ENCODE results near the gene ZDHHC8.

The ZDHHC8 gene

DNA sequence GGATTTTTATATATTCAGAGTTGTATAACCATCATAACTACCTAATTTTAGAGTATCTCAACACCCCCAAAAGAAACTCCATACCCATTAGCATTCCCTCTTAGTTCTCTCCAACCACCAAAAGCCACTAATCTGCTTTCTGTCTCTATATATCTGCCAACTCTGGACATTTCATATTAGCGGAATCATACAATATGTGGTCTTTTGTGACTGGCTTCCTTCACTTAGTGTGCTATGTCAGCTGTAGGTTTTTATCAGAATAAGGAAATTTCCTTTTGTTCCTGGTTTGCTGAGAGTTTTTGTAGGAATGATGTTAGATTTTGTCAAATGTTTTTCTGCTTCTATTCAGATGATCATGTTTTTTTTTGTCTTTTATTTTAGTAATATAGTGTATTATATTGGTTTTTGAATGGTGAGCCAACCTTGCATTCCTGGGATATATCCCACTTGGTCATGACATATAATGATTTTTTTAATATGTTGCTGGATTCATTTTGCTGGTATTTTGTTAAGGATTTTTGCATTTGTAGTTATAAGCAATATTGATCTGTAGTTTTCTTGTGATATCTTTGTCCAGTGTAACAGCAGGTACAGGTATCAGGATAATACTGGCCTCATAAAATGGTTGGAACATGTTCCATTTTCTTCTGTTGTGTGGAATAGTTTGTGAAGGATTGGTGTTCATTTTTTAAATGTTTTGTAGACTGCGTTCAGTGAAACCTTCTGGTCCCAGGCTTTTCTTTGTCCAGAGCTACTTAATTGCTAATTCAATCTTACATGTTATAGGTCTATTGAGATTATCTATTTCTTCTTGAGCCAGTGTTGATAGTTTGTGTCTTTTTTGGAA lies 34.8 kb upstream of the ZDHHC8 start:
- DNase-seq = no peak

- DNase-seq = no peak
Measured at GRCh38 chr22:20099099-20099711, 32.4 kb upstream of the ZDHHC8 start.

- DNase-seq = no peak
Measured at GRCh38 chr22:20101638-20102037, 30.0 kb upstream of the ZDHHC8 start.

- no peak for DNase-seq
Measured at GRCh38 chr22:20102203-20102780, 29.3 kb upstream of the ZDHHC8 start.

DNA sequence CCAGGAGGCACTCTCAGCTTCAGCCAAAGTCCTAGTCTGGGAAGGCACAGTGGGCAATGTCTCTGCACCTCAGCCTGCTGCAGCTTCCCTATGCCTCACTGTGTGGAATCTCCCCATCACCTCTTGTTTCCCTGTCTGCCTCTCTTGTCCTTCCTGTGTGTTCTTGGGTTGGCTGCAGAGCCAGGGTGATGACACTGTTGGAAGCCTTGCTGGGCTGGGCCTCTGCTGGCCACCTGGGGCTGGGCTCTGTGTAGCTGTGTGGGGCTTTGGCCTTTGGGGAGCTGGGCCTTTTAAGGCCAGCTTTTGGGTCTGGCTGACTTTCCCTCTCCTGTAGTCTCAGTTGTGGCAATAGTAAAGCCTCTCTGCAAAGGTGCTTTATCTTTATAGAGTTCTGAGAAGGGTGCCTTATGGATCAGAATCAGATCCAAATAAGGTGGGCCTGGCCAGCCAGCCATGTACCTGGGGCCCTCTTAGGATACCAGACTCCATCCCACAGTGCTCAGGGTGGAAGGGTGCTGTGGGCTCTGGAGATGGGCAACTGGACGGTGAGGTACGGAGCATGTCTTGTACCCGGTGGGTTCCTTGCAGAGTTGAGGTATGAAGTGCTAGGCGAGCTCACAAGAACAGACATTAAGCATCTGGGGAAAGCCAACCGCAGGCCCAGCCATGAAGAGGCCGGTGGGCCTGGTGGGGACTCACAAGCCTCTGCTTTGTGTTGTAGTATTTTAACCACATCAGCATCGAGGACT lies 26.0 kb upstream of the ZDHHC8 start:
- no peak for DNase-seq

DNA sequence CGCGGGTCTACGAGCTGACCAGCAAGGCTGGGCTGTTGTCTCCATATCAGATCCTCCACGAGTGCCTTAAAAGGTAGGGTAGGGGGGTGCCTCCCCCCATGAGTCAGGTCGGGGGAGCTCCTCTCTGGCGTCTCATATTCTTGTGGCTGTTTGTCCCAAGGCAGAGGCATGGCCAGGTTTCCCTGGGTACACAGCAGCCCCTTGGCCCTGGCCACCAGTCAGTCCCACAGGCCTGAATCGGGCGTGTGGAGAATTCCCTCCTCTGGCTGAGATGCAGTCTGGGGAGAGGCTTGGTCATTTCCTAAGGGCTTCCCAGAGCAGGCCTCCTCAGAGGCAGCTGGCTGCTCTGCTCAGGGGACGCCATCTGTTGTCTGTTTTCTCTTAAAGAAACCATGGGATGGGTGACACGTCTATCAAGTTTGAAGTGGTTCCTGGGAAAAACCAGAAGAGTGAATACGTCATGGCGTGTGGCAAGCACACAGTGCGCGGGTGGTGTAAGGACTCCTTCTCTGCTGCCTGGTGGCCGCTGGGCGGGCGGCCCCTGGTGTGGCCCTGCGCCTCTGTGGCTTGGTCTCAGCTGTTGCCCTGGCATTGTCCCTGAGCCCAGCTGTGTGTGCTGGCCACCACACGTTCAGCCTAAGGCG lies 25.3 kb upstream of the ZDHHC8 start:
- DNase-seq = no peak

GRCh38 chr22:20106849-20107237 lies 24.8 kb upstream of the ZDHHC8 start:
- no peak for DNase-seq

DNA sequence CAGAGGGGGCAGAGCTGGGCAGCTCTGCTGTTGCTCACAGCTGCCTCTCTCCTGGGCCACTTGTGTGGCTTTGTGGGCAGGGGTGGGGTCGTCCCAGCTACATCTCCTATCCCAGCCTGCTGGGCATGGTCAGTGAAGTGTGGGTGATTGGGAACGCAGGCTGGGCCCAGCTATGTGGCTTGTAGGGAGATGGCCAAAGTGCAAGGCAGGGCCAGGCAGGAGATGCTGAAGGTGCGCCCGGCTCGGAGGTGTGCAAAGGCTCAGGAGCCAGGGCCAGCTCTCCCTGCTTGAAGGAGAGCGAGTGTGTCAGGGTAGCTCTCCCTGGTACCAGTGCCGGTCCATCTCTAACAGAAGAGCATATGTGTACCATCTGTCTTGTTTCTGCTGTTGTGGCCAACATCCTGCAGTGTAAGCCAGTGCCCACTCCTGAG lies 24.1 kb upstream of the ZDHHC8 start:
- no peak for DNase-seq

GRCh38 chr22:20107951-20108756 lies 23.4 kb upstream of the ZDHHC8 start:
- DNase-seq = no peak

DNA sequence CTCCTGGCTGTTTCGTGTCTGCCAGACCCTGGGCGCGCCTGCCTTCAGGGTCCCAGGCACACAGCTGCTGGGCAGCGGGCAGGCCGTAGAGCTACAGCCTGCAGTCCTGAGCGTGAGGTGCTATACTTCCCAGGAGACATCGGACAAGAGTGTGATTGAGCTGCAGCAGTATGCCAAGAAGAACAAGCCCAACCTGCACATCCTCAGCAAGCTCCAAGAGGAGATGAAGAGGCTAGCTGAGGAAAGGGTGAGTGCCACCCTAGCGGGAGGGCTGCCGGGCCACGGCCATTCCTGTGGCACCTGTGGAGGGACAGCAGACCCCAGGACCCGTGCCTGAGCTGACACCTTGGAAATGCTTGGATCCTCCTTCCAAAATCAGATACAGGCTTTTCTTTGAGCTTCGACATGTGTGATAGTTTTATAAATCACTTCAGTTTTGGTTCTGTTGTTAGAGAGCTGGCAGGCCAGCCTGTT lies 22.8 kb upstream of the ZDHHC8 start:
- DNase-seq = no peak

GRCh38 chr22:20109411-20110358 lies 21.9 kb upstream of the ZDHHC8 start:
- DNase-seq = no peak

DNA sequence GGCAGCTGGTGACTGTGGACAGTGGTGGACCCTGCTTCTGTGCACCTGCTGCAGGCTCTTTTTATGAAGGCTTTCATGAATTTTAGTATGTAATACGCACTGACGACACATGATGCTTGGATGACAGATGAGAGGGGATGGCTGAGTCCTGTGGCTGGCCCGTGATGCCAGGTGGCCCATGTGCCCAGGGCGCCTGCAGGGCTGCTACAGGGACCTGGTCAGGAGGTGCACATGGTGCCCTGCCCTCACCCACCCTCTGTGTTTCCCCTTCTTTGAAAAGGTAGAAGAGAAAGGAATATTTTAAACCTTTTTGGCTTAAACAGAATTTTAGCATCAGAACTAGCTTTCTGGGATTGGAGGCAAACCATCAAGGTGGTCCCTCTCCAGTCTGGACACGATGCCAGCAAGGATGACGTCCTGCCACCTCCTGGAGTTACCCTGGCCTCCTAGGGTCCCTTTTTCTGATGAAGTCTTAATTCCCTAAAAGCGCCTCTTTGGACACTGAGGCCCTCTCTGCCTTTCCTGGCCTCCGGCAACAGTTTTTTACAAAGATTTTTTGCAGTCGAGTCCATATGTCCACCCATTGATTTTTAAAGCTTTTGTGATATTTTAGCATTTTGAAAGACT lies 21.1 kb upstream of the ZDHHC8 start:
- no peak for DNase-seq

GRCh38 chr22:20111045-20111688 lies 20.4 kb upstream of the ZDHHC8 start:
- DNase-seq = no peak

- DNase-seq = no peak
Measured at GRCh38 chr22:20111689-20112622, 19.6 kb upstream of the ZDHHC8 start.

- no peak for DNase-seq
Measured at GRCh38 chr22:20112623-20113511, 18.7 kb upstream of the ZDHHC8 start.

- no peak for DNase-seq
Measured at GRCh38 chr22:20113551-20114310, 17.9 kb upstream of the ZDHHC8 start.
